GM12878 (cell line): ENCODE measurements around the gene MYO3A.

Experiments used
- CEBPZ ChIP-seq: fragments of 150-350 bp; IDR thresholded peaks from 2 replicates; pipeline ENCODE4 v1.6.1; 2016; ENCODE audit warnings: low read depth, low read length
- EP300 ChIP-seq, 2 experiments: fragments of 150-350 bp in 1 of 2; IDR thresholded peaks; 2 replicates each; pipeline ENCODE4 v1.6.1; 2011 to 2012; ENCODE audit warnings: low read depth in 2 of 2, low read length in 2 of 2, borderline replicate concordance in 1 of 2, improper control_type of control experiment in 1 of 2, inconsistent platforms in 1 of 2; ENCODE audit not compliant: control insufficient read depth in 1 of 2
- FOS ChIP-seq: IDR thresholded peaks from 3 replicates; pipeline ENCODE4 v1.6.1; 2011; ENCODE audit warnings: borderline replicate concordance; ENCODE audit not compliant: insufficient read length; ENCODE audit errors: extremely low read depth
- JUND ChIP-seq: IDR thresholded peaks from 2 replicates; pipeline ENCODE4 v1.6.1; 2012; ENCODE audit warnings: low read depth, mild to moderate bottlenecking, low read length, improper control_type of control experiment, moderate library complexity
- KDM1A ChIP-seq: fragments of 200-600 bp; sonication (generic); IDR thresholded peaks from 2 replicates; pipeline ENCODE4 v1.6.1; 2016; ENCODE audit warnings: borderline replicate concordance
- NBN ChIP-seq: fragments of 450-650 bp; IDR thresholded peaks from 2 replicates; pipeline ENCODE4 v1.6.1; 2016
- POLR2AphosphoS5 ChIP-seq: IDR thresholded peaks from 2 replicates; pipeline ENCODE4 v1.6.1; 2011; ENCODE audit warnings: mild to moderate bottlenecking, low read length, inconsistent platforms
- RCOR1 ChIP-seq: conservative IDR thresholded peaks from 2 replicates; pipeline ENCODE4 v1.6.1; 2012; ENCODE audit warnings: low read depth, low read length, improper control_type of control experiment
- SMAD5 ChIP-seq: IDR thresholded peaks from 2 replicates; pipeline ENCODE4 v1.6.1; 2016; ENCODE audit warnings: antibody characterized with exemption, low read depth
- SREBF2 ChIP-seq: IDR thresholded peaks from 2 replicates; pipeline ENCODE4 v1.6.1; 2012; ENCODE audit warnings: mild to moderate bottlenecking, low read length
- ZNF274 ChIP-seq: IDR thresholded peaks from one replicate; pipeline ENCODE4 v1.8.0; 2011; ENCODE audit not compliant: insufficient read length, insufficient read depth
- TF ChIP-seq, protein P1 (sequence below): fragments of 450-650 bp; formaldehyde crosslinking; IDR thresholded peaks from 2 replicates; pipeline ENCODE4 v1.5.0; 2022; ENCODE audit warnings: mild to moderate bottlenecking, missing genetic modification characterization
- TF ChIP-seq, protein P2 (sequence below), 3 experiments: IDR thresholded peaks in 2 of 3; conservative IDR thresholded peaks in 1 of 3; 2 replicates each; pipeline ENCODE4 v1.5.1; 2011; ENCODE audit warnings: low read depth in 3 of 3, low read length in 3 of 3, mild to moderate bottlenecking in 3 of 3, control low read depth in 2 of 3, moderate library complexity in 2 of 3, inconsistent platforms in 1 of 3, mixed read lengths in 1 of 3; ENCODE audit not compliant: control insufficient read depth in 2 of 3, insufficient read depth in 1 of 3; ENCODE audit errors: extremely low read depth in 1 of 3

GRCh38 chr10:25896421-25896820, 37.6 kb upstream of the MYO3A start:
- no peak for TF ChIP-seq POLR2AphosphoS5
- TF ChIP-seq JUND: no peak
- no peak for TF ChIP-seq CEBPZ
- TF ChIP-seq, protein P1, sequence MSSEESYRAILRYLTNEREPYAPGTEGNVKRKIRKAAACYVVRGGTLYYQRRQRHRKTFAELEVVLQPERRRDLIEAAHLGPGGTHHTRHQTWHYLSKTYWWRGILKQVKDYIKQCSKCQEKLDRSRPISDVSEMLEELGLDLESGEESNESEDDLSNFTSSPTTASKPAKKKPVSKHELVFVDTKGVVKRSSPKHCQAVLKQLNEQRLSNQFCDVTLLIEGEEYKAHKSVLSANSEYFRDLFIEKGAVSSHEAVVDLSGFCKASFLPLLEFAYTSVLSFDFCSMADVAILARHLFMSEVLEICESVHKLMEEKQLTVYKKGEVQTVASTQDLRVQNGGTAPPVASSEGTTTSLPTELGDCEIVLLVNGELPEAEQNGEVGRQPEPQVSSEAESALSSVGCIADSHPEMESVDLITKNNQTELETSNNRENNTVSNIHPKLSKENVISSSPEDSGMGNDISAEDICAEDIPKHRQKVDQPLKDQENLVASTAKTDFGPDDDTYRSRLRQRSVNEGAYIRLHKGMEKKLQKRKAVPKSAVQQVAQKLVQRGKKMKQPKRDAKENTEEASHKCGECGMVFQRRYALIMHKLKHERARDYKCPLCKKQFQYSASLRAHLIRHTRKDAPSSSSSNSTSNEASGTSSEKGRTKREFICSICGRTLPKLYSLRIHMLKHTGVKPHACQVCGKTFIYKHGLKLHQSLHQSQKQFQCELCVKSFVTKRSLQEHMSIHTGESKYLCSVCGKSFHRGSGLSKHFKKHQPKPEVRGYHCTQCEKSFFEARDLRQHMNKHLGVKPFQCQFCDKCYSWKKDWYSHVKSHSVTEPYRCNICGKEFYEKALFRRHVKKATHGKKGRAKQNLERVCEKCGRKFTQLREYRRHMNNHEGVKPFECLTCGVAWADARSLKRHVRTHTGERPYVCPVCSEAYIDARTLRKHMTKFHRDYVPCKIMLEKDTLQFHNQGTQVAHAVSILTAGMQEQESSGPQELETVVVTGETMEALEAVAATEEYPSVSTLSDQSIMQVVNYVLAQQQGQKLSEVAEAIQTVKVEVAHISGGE (CRISPR knock-in tag): no peak
- TF ChIP-seq FOS: no peak
- TF ChIP-seq, protein P2, sequence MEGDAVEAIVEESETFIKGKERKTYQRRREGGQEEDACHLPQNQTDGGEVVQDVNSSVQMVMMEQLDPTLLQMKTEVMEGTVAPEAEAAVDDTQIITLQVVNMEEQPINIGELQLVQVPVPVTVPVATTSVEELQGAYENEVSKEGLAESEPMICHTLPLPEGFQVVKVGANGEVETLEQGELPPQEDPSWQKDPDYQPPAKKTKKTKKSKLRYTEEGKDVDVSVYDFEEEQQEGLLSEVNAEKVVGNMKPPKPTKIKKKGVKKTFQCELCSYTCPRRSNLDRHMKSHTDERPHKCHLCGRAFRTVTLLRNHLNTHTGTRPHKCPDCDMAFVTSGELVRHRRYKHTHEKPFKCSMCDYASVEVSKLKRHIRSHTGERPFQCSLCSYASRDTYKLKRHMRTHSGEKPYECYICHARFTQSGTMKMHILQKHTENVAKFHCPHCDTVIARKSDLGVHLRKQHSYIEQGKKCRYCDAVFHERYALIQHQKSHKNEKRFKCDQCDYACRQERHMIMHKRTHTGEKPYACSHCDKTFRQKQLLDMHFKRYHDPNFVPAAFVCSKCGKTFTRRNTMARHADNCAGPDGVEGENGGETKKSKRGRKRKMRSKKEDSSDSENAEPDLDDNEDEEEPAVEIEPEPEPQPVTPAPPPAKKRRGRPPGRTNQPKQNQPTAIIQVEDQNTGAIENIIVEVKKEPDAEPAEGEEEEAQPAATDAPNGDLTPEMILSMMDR (IDR thresholded peaks at IDR 0.05 in 2 of 3, conservative IDR thresholded peaks at IDR 0.05 in 1 of 3; ENCODE audit: control insufficient read depth in 2 of 3, extremely low read depth in 1 of 3, insufficient read depth in 1 of 3, low read depth in 3 of 3, low read length in 3 of 3): no peak
- no peak for TF ChIP-seq KDM1A
- TF ChIP-seq ZNF274: no peak
- no peak for TF ChIP-seq NBN
- TF ChIP-seq SMAD5: no peak
- no peak for TF ChIP-seq RCOR1
- no peak for TF ChIP-seq SREBF2
- no peak for TF ChIP-seq EP300 (IDR thresholded peaks at IDR 0.05; ENCODE audit: borderline replicate concordance in 1 of 2, control insufficient read depth in 1 of 2, low read depth in 2 of 2, low read length in 2 of 2)
